GM21526 (cell line): ENCODE measurements around the gene MCU.
"Not testable (repeated sequence)": the region's sequence is repeated elsewhere in the genome, so short reads cannot be mapped to it uniquely, and the experiment has no call there.

Source experiments
- ATAC-seq: cut with Tn5 transposase; IDR thresholded peaks from one replicate; pipeline ENCODE4 v1.9.1; 2021; ENCODE audit warnings: moderate library complexity; ENCODE audit not compliant: unreplicated experiment, low FRiP score

Gene MCU

DNA sequence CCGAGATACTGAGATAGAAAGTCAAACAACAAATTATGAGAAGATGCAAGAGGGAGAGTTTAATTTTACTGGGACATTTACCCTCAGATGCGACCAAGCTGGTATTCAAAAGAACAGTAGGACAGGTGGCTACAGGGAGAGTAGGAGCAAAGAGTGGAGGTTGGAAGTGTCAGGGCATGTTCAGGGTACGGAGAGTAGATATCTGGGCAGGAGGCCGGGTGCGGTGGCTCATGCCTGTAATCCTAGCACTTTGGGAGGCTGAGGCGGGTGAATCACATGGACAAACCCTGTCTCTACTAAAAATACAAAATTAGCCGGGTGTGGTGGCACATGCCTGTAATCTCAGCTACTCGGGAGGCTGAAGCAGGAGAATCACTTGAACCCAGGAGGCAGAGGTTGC, 5.5 kb upstream of the MCU start:
- not testable (repeated sequence) for ATAC-seq

DNA sequence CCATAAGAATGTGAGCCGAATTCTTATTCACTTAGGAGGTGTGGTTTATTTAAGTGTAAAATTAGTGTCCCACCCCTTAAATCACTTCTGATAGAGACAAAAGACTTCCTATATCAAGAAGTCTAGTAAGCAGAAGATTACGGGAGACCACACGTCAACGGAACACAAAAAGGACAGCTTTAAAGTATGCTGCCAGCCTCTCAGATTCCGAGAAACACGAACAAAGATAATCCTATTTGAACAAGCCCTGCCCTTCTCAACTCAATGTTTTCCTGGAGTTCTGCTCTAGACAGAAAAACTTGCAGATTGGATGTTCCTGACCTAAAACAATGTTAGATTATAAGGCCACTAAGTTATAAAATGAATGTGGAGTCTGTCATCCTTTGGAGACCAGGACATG, 4.9 kb upstream of the MCU start:
- ATAC-seq: no peak

DNA sequence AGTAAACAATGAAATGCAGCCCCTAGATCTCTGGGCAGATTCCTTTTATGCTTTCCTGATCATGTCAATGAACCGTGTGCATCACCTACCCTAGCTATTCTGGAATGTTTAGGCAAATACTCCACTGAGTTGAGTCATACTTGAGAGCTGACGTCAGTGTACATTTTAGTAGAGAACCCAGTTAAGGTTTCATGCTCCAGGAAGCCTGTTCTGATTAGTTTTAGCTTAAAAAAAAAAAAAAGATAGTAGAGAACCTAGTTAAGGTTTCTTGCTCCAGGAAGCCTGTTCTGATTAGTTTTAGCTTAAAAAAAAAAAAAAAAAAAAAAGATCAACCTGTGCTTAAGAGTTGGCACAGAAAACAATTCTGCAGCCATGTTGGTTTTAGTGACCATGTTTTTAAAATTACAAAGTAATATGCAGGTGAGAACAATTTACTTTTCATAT, 3.7 kb upstream of the MCU start:
- ATAC-seq: no peak

DNA sequence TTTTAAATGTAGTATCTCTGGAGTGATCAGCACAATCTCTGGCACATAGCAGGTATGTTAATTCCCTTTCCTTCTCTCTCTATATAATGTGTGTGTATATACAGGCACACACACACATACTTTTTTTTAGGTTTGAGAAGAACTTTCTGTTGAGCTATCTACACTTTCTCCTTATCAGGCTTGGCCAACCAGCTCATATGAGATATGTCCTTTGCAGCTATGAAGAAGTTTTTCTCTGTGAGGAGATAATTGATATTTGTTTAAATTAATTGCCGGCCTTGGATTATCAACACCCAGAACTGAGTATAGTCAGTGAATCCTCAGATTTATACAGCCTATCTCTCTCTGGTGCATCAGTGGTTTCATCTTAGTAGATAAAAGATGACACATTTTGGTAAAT, 2.3 kb upstream of the MCU start:
- no peak for ATAC-seq

DNA sequence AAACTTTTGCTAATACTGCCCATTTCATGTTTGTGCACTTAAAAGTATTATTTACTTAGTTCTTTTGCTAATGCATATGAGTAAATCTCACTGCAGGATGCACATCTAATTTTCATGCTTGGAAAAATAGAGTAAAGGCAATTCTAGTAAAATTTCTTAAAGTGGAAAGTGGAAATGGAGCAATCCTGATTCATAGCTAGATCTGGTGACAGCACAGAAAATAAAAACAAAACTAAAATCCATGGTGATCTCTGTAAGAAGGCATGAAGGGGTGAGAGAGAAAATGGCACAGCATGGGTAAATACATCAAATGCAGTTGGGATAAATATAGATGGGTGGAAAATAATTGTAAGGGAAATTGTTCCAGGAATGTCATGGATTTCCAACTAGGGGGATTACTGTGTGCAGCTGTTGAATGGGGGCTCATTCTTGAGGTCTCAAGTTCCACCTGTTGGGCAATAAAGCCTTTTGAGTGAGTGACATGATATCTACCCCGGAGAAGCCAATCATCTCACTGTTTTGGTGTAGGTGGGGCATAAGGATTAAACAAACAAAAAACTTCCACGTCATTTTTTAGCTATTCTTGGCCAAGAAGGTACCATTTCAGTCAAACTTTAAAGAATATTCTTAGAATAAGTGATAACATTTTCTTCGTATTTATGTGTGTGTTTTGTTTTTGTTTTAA, 1.7 kb upstream of the MCU start:
- ATAC-seq: no peak

DNA sequence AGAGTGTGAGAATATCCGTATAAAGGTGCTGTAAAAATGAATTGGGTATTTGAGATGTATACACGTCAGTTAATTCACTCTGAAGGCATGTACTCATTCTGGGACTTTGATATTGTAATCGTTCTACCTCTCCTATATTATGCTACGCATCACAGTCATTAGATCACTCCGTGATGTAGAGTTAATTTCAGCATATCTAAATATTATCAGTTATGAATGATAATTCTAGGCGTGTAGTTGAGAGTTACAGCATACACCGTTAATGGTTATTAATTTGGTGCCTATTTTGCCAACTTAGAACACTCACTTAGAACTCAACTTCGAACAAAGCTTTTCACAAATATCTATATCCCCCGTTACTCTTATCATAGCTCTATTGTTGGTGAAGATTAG, 477 bp upstream of the MCU start:
- no peak for ATAC-seq

DNA sequence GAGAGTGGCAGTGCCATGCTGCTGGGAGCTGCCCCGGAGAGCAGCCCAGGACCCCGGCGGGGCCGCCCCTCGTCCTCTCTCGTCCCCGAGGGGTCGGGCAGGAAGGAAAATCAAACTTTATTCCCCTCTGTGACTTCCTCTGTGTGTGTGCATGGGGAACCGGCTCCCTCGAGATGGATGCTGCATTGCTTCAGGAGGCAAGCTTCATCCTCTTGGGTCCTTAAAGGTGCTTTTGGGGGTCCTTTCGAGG, 726 bp downstream of the MCU start:
- no peak for ATAC-seq

DNA sequence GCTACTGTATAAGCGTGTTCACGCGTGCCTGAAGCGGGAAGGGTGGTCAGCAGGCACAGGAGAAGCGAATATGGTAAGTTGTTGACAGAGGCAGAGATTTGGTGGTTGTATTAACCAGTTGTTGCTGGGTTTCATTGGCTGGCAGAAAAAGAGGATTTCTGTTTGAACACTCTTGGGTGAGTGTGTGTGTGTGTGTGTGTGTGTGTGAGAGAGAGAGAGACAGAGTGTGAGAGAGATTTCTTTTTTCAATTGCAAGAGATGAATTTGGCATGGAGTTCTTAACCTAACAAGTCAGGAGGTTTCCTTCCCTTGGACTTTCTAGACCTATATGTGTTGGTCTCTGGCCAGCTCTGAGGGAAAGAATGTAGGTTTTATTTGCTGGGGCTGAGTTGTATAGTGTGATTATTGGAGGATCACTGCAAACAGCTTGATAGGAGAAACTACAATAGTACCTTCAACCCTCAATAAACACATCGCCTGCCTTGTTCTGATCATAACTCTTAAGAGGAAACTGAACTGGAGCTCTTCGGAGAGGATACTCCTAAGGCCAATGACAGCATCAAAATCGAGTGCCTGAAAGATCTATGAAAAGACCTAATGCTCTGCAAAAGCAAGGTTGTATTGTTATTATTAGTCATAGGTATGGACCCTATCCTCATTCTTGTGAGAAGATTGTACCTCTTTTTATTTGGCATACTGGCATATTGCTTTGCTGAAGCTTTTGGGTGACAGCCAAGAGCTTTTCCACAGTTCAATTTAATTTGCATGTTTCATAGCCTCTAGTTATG, 1.2 kb downstream of the MCU start:
- no peak for ATAC-seq

DNA sequence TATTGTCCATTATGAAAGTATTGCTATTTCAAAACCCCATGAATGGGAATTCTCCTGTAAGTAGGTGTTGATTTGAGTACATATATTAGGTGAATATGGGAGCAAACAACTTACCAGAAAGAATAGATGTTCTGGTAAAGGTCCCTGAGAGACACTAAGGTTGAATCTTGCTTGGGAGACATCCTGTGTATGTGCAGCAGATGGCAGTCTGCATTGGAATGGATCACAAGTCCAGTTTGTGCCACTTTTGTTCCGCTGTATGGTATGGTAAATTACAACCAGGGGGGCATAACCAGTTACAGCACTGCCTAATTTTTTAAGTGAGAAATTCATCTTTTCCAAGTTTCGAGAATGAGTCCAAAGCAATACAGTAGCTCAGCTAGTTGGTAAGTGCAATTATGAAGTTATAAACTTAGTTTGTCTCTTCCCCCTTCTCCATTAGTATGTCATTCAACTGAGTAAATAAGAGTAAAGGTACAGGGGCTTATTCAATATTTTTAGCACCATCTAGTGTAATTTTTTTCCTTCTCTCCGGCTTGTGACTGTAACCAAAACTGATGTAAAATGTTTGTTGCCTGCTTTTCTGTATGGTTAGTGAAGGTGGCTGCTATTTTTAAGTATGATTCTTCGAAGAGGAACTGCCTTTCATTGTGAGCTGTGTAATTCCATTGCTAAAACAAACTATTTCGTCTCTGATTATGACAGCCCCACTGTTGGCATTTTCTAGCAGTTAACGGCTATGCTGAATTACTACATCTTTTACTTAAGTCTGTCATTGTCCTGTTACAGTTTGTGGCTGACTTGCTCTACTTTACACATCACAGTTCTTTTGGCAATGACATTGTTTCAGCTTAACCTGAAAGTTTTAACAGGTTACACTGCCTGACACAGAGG, 2.8 kb downstream of the MCU start:
- no peak for ATAC-seq

DNA sequence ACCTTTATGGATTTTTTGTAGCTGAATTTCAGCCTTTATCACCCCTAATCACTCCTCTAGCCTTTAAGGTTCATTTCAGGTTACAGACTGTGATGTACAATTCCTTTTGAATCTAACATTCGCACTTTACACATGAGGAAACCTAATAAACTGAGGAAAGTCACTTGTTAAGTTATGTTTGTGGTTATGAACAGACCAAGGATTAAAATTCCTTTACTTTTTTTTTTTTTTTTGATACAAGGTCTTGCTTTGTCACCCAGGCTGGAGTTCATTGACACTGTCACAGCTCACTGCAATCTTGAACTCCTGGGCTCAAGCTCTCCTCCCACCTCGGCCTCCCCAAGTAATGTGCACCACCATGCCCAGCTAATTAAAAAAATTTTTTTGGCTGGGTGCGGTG, 3.6 kb downstream of the MCU start:
- no peak for ATAC-seq

DNA sequence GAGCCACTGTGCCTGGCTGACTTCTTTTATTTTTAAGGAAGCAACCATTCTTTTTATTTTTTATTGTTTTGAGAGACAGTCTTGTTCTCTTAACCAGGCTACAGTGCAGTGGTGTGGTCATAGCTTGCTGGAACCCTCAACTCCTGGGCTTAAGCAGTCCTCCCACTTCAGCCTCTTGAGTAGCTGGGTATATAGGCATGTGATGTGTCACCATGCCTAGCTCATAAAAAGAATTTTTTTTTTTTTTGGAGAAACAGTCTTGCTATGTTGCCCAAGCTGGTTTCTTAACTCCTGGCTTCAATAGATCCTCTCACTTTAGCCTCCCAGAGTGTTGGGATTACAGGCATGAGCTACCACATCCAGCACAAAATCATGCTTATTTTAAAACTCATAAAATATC, 5.8 kb downstream of the MCU start:
- ATAC-seq: no peak

DNA sequence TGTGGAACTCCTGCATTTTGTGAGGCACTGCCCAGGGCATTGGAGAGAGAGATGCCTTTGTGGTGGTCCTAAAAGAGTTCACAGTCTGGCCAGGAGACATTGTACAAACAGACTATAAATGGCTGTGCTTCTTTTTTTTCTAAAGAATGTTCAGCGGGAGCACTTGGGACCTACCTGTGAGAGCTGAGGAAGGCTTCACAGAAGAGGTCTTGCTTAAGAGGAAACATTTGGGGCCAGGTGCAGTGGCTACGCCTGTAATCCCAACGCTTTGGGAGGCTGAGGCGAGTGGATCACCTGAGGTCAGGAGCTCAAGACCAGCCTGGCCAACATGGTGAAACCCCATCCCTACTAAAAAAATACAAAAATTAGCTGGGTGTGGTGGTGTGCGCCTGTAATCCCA, 10.5 kb downstream of the MCU start:
- ATAC-seq: not testable (repeated sequence)

DNA sequence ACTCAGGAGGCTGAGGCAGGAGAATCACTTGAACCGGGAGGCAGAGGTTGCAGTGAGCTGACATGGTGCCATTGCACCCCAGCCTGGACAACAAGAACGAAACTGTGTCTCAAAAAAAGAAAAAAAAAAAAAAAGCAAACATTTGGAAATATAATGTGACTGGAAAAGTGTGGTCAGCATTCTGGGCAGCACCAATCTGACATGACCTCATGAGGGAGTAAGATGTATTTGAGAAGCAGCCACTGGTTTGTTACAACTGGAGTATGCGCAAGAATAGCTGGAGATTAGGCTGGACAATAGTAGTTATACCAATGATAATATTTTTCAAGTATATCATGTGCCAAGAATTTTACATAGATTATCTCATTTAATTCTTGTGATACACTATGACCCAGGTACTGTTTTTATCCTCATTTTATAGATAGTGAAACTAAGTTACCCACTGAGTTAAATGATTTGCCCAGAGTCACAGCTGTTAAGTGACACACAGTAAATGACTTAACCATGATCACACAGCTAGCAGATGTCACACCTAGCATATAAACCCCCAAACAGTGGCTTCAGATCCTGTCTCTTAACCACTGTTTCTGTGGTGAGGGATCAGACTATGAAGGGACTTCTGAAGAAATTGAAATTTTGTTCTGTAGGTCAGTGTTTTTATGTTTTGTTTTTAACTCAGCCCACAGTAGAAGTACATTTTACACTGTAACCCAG, 11.1 kb downstream of the MCU start:
- ATAC-seq: no peak

DNA sequence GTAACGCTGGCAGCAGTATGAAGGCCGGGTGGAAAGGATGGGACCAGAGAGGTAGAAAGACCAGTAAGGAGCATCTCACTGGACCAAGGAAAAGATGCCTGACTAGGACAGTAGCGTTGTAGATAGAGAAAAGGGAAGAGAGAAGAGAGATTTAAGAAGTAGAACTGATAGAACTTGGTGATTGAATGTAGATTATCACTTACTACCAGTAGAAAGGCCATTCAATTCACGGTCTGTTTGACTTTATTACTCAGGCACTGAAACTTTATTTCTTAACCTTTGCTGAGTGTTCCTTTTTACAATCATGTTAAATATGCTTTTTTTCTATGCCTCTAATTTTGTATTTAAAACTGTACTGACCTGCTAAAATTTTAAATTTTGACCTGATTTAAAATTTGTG, 12.2 kb downstream of the MCU start:
- no peak for ATAC-seq

DNA sequence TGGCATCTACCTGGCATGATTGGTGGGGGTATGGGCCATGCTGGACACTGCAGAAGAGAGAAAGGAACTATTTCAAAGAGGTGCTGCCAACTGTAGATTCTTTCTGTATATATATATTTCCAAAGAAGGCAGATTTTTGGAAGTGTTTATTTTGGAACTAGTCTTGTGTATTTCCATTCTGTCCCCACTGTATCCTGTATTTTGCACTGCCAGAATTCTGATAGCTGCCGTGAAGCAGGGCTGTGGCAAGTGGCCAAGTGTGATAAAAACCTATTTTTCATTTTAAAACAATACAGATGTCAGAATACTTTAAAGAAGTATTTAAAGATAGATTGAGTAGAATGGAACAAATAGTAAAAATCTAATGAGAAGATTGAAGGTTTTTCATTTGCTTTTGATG, 17.1 kb downstream of the MCU start:
- no peak for ATAC-seq

DNA sequence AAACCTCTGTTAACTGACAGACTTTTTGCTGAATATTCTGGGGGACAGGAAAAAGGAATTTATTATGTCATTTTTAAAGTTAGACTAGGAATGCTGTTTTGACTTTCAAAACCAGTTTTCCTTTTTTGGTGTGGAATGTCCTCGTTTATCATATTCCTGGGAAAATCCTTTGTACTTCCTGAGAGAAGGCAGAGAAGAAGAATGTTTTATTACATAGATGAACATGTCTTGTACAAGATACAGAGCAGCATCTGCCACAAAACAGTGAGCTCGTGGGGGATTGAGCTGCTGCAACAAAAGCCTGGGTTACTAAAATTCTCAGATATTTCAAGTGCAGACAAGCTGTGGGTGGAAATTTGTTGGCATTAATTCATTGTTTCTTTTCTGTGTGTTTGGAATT, 20.2 kb downstream of the MCU start:
- ATAC-seq: no peak

DNA sequence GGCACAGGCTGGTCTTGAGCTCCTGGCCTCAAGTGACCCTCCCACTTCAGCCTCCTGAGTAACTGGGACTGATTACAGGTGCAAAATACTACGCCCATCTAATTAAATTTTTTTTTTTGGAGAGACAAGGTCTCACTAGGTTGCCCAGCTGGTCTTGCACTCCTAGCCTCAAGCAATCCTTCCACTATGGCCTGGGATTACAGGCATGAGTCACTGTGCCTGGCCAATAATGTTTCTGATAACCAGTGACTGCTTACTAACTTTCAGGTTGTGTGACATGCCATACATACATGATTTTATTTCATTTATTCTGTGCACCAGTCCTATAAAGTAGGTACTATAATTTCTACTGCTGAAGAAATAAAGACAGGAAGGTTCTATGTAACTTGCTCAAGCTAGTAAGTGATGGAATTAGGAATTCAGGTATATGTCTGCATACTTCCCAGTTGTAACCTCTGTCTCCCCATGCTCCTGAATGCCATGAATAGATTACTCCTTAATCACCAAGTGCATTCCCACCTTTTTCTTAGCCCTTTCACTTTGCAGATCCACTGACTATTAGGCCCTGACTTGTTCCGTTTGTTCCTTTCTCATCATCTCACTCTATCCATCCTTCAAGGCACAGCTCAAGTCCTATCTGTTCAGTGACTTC, 28.1 kb downstream of the MCU start:
- no peak for ATAC-seq

DNA sequence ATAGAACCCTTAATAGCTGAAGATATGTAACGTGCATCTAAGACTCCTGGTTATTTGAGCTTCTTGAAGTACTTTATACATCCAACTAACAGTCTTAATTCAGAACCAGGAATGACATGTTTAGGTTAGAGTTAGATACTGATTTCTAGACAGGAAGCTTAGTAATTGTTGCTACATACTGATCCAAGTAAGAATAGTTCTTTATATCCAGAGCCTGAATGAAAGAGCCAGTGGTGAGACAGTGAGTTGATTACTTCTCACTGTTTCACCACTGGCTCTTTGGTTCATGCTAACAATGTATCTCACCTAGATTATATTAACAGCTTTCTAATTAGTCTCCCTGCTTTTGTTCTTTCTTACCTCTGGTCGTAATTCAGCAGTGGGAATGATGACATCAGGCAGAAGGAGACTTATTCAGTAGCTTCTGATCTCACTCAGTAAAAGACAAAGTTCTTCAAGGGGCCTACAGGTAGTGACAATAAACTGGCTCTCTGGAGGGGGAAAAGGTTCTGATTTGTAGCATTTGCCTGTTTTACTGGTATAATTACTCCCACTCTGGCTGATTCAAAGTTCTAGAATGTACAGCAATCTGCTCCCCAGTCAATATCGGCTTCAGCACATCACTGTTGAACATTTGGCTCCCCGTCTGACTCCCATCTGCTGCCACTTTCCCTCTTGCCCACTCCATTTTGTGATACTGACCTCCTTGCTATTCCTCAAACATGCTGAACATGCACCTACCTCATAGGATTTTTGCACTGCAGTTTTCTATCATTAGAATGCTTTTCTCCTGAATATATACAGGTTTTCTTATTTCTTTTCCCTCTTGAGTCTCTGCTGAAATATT, 29.1 kb downstream of the MCU start:
- ATAC-seq: no peak

DNA sequence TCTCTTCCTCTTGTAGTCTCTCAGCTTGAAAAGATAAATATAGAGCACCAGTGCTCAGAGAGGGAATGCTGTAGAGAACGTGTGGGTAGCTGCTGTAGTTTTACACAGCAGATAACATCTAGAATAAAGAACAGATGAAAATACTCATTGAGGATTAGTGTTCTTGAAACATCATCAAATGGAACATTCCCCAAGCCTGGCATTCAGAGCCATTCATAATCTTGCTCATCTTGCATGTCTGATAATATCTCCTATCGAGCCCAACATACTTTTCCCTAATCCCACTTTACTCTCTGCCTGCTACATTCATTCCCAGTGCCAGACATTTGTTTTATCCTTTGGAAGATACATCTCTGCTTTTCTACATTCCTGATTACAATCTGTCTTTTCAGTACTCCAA, 35.2 kb downstream of the MCU start:
- no peak for ATAC-seq

DNA sequence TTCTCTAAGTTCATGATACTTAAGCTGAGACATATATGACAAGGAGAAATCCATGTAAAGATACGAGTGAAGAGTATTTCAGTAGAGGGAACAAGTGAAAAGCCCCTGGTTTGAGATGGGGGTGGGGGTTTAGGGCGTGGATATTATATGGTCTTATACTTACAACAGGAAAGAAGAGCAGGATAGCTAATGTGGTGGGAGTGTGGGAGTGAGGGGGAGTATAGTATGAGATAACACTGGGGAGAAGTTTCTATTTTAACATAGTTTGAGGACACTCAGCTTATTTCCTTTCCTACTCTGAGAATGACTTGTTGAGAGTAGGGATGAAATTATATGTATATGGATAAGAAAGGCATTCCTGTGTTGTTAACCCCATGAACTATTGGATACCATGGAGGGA, 36.5 kb downstream of the MCU start:
- no peak for ATAC-seq
